ENCODE measurements around the gene RSRC2. TPM values are rescaled to one million over a fixed set of nuclear protein-coding genes. Genes with fewer than 3 reads are reported as not detected.
"Not testable (repeated sequence)": the region's sequence is repeated elsewhere in the genome, so short reads cannot be mapped to it uniquely, and the experiment has no call there.

The RSRC2 gene
- 100 to 1,000 TPM; 115 to 135 TPM for total RNA-seq

- peak; percentile 96 to 97 for DNase-seq (ENCODE audit: low spot score in 2 of 2)
- Mint-ChIP-seq H3K9me3 (no peaks in the 10 kb centered on the region), H3K36me3 (peaks cover 0 to 30% of the 10 kb centered on the region in 2 donors), H3K27ac (no peak within 1 kb of the TSS)
- peak; percentile 94 to 95 for ATAC-seq
These were observed at the start of gene RSRC2, which contains the start of gene KNTC1 for GRCh38 chr12:122526683-122527477. Gene RSRC2 (minus strand): TSS chr12:122526936. CDS start chr12:122526853, 83 bp downstream. Gene KNTC1 (plus strand): TSS chr12:122527249. CDS start chr12:122530064, 2,815 bp downstream.

GRCh38 chr12:122571821-122572220, 45.1 kb upstream of the RSRC2 start:
- Mint-ChIP-seq H3K9me3 (no peaks in the 10 kb centered on the region), H3K36me3 (peaks cover 13 to 35% of the 10 kb centered on the region in 2 donors), H3K27ac (no peak overlapping the region)
- ATAC-seq (no peak), DNase-seq (ENCODE audit: low spot score in 2 of 2) (no peak)

GRCh38 chr12:122570006-122570405, 43.3 kb upstream of the RSRC2 start:
- peaks cover 5 to 22% of the 10 kb centered on the region in 2 donors for H3K36me3 Mint-ChIP-seq
- not testable (repeated sequence) for H3K9me3 Mint-ChIP-seq; DNase-seq (ENCODE audit: low spot score in 2 of 2)
- ATAC-seq: peak in 1 of 2 donors; percentile 26
- H3K27ac Mint-ChIP-seq: peak overlapping the region in 1 of 2 donors; percentile 8

GRCh38 chr12:122569288-122569687, 42.6 kb upstream of the RSRC2 start:
- no peak for DNase-seq (ENCODE audit: low spot score in 2 of 2)
- no peaks in the 10 kb centered on the region for H3K9me3 Mint-ChIP-seq
- no peak overlapping the region for H3K27ac Mint-ChIP-seq
- peaks cover 5 to 22% of the 10 kb centered on the region in 2 donors for H3K36me3 Mint-ChIP-seq
- ATAC-seq: no peak

GRCh38 chr12:122566816-122567215, 40.1 kb upstream of the RSRC2 start:
- not testable (repeated sequence) for ATAC-seq; H3K9me3 Mint-ChIP-seq; H3K27ac Mint-ChIP-seq; DNase-seq (ENCODE audit: low spot score in 2 of 2)
- H3K36me3 Mint-ChIP-seq: peaks cover 0 to 19% of the 10 kb centered on the region in 2 donors

- H3K36me3 Mint-ChIP-seq: peaks cover 5 to 18% of the 10 kb centered on the region in 2 donors
- DNase-seq (ENCODE audit: low spot score in 2 of 2) (no peak), ATAC-seq (no peak)
These were observed 36.6 kb upstream of the RSRC2 start for GRCh38 chr12:122563361-122563760.

GRCh38 chr12:122560138-122560537, 33.4 kb upstream of the RSRC2 start:
- peak in 1 of 2 donors; percentile 26 for ATAC-seq
- no peak for DNase-seq (ENCODE audit: low spot score in 2 of 2)
- Mint-ChIP-seq H3K36me3 (peaks cover 9 to 31% of the 10 kb centered on the region in 2 donors), H3K27ac (peak overlapping the region in 1 of 2 donors; percentile 72), H3K9me3 (no peaks in the 10 kb centered on the region)

More at GRCh38 chr12:122563361-122563760, 36.6 kb upstream of the RSRC2 start:
- Mint-ChIP-seq H3K27ac (no peak overlapping the region), H3K9me3 (no peaks in the 10 kb centered on the region)

- DNase-seq (ENCODE audit: low spot score in 2 of 2) (no peak), ATAC-seq (no peak)
- Mint-ChIP-seq H3K27ac (peak overlapping the region in 1 of 2 donors; percentile 32), H3K36me3 (peaks cover 9 to 31% of the 10 kb centered on the region in 2 donors), H3K9me3 (no peaks in the 10 kb centered on the region)
These were observed 32.3 kb upstream of the RSRC2 start for GRCh38 chr12:122558745-122559641.

GRCh38 chr12:122547330-122547729, 20.6 kb upstream of the RSRC2 start:
- ATAC-seq (no peak), DNase-seq (ENCODE audit: low spot score in 2 of 2) (no peak)
- H3K27ac Mint-ChIP-seq: no peak overlapping the region
- H3K9me3 Mint-ChIP-seq: no peaks in the 10 kb centered on the region
- H3K36me3 Mint-ChIP-seq: peaks cover 16 to 30% of the 10 kb centered on the region in 2 donors

GRCh38 chr12:122545855-122546254, 19.1 kb upstream of the RSRC2 start:
- Mint-ChIP-seq H3K27ac (no peak overlapping the region), H3K36me3 (peaks cover 5 to 28% of the 10 kb centered on the region in 2 donors), H3K9me3 (no peaks in the 10 kb centered on the region)
- ATAC-seq (no peak), DNase-seq (ENCODE audit: low spot score in 2 of 2) (no peak)

- DNase-seq (ENCODE audit: low spot score in 2 of 2) (no peak), ATAC-seq (no peak)
- Mint-ChIP-seq H3K9me3 (no peaks in the 10 kb centered on the region), H3K27ac (no peak overlapping the region), H3K36me3 (peaks cover 0 to 19% of the 10 kb centered on the region in 2 donors)
These were observed 17.8 kb upstream of the RSRC2 start for GRCh38 chr12:122544537-122544936.

GRCh38 chr12:122538496-122538895, 11.8 kb upstream of the RSRC2 start:
- ATAC-seq (no peak), DNase-seq (ENCODE audit: low spot score in 2 of 2) (no peak)
- Mint-ChIP-seq H3K27ac (no peak overlapping the region), H3K9me3 (no peaks in the 10 kb centered on the region), H3K36me3 (peaks cover 6 to 22% of the 10 kb centered on the region in 2 donors)

- ATAC-seq: no peak
- no peak overlapping the region for H3K27ac Mint-ChIP-seq
- H3K36me3 Mint-ChIP-seq: peaks cover 6 to 16% of the 10 kb centered on the region in 2 donors
- H3K9me3 Mint-ChIP-seq: no peaks in the 10 kb centered on the region
- no peak for DNase-seq (ENCODE audit: low spot score in 2 of 2)
These were observed 10.3 kb upstream of the RSRC2 start for GRCh38 chr12:122537021-122537420.

GRCh38 chr12:122533856-122534255, 7.1 kb upstream of the RSRC2 start:
- no peak for ATAC-seq

GRCh38 chr12:122528992-122529391, 2.3 kb upstream of the RSRC2 start:
- no peak for DNase-seq (ENCODE audit: low spot score in 2 of 2)
- H3K9me3 Mint-ChIP-seq: no peaks in the 10 kb centered on the region
- ATAC-seq: no peak
- no peak overlapping the region for H3K27ac Mint-ChIP-seq
- peaks cover 0 to 17% of the 10 kb centered on the region in 2 donors for H3K36me3 Mint-ChIP-seq

More at GRCh38 chr12:122533856-122534255, 7.1 kb upstream of the RSRC2 start:
- Mint-ChIP-seq H3K27ac (no peak overlapping the region), H3K36me3 (peaks cover 6 to 23% of the 10 kb centered on the region in 2 donors), H3K9me3 (no peaks in the 10 kb centered on the region)
- no peak for DNase-seq (ENCODE audit: low spot score in 2 of 2)

GRCh38 chr12:122528582-122528981, 1.8 kb upstream of the RSRC2 start:
- Mint-ChIP-seq H3K36me3 (peaks cover 0 to 20% of the 10 kb centered on the region in 2 donors), H3K9me3 (no peaks in the 10 kb centered on the region), H3K27ac (no peak overlapping the region)

GRCh38 chr12:122527478-122527944, 775 bp upstream of the RSRC2 start:
- Mint-ChIP-seq H3K9me3 (no peaks in the 10 kb centered on the region), H3K27ac (no peak overlapping the region), H3K36me3 (peaks cover 0 to 25% of the 10 kb centered on the region in 2 donors)
- peak in 1 of 2 donors; percentile 23 for DNase-seq (ENCODE audit: low spot score in 2 of 2)
- no peak for ATAC-seq

More at GRCh38 chr12:122528582-122528981, 1.8 kb upstream of the RSRC2 start:
- DNase-seq (ENCODE audit: low spot score in 2 of 2): no peak
- no peak for ATAC-seq

Measured in activated naive CD4-positive, alpha-beta T cell treated with anti-CD3 and anti-CD28 coated beads, Interleukin-2, amount 50 U/mL, for 72 hours (primary cell).